Smooth muscle cell (in vitro differentiated cells): ENCODE data around the gene ST6GAL2. TPM values are rescaled to one million over a fixed set of nuclear protein-coding genes. Genes with fewer than 3 reads are reported as not detected.

Source experiments
- DNase-seq: peaks from one replicate; lab custom pipeline; 2025; ENCODE audit not compliant: unreplicated experiment; lab: John Stamatoyannopoulos, UW
- H2AFZ ChIP-seq: fragments of 200-600 bp; sonication (generic); 2 replicates; pipeline ENCODE4 v1.6.0; 2016; ENCODE audit warnings: antibody characterized with exemption, low read depth, mild to moderate bottlenecking
- H3F3A ChIP-seq: fragments of 200-600 bp; sonication (generic); 2 replicates; pipeline ENCODE4 v1.6.0; 2017; ENCODE audit warnings: antibody characterized with exemption, low read depth
- H3K27ac ChIP-seq: fragments of 200-600 bp; sonication (generic); 2 replicates; pipeline ENCODE4 v1.5.1; 2016; ENCODE audit warnings: low read depth, mild to moderate bottlenecking
- H3K27me3 ChIP-seq: fragments of 200-600 bp; sonication (generic); 2 replicates; pipeline ENCODE4 v1.6.1; 2016; ENCODE audit warnings: low read depth, mild to moderate bottlenecking
- H3K36me3 ChIP-seq: fragments of 200-600 bp; sonication (generic); 2 replicates; pipeline ENCODE4 v1.5.1; 2016; ENCODE audit warnings: low read depth
- H3K4me1 ChIP-seq: fragments of 200-600 bp; sonication (generic); 2 replicates; pipeline ENCODE4 v1.5.1; 2016; ENCODE audit warnings: low read depth
- H3K4me2 ChIP-seq: fragments of 200-600 bp; sonication (generic); 2 replicates; pipeline ENCODE4 v1.6.0; 2016; ENCODE audit warnings: mild to moderate bottlenecking
- H3K4me3 ChIP-seq: fragments of 200-600 bp; sonication (generic); 2 replicates; pipeline ENCODE4 v1.5.1; 2016; ENCODE audit warnings: mild to moderate bottlenecking
- H3K79me2 ChIP-seq: fragments of 200-600 bp; sonication (generic); 2 replicates; pipeline ENCODE4 v1.6.0; 2016; ENCODE audit warnings: low read depth, mild to moderate bottlenecking
- H3K9ac ChIP-seq: fragments of 200-600 bp; sonication (generic); 2 replicates; pipeline ENCODE4 v1.6.0; 2016; ENCODE audit warnings: low read depth
- H3K9me3 ChIP-seq: fragments of 200-600 bp; sonication (generic); replicated peaks from 2 replicates; pipeline ENCODE4 v1.5.1; 2016; ENCODE audit warnings: low read depth
- H4K20me1 ChIP-seq: fragments of 200-600 bp; sonication (generic); 2 replicates; pipeline ENCODE4 v1.6.0; 2016; ENCODE audit warnings: low read depth
- WGBS: methylation state at CpG from one replicate; pipeline ENCODE4 v1.1.7; 2016; ENCODE audit warnings: low lambda C conversion rate; 5-methylcytosine and 5-hydroxymethylcytosine counted together
- polyA plus RNA-seq: library from polyadenylated mRNA; unstranded; fragments of >200 nt; fragmentation: Nextera tagmentation; extraction: Ambion mirVana; gene quantifications from 2 replicates; pipeline ENCODE4 v1.2.1, GENCODE V29; 2016
- total RNA-seq: library from RNA; depleted of rRNA; stranded (reverse); fragments of >200 nt; gene quantifications from 2 replicates; pipeline ENCODE4 v1.2.3, GENCODE V29; 2014
- TF ChIP-seq, protein P1 (sequence below): fragments of 200-600 bp; sonication (generic); IDR thresholded peaks from 2 replicates; pipeline ENCODE4 v1.5.1; 2017; ENCODE audit warnings: borderline replicate concordance, mild to moderate bottlenecking, antibody characterized with exemption; ENCODE audit not compliant: insufficient read depth, poor library complexity, severe bottlenecking

ST6GAL2 gene
- total and polyA plus RNA-seq, 2 experiments from 2014 or later, result 42.5 to 64.6 TPM

DNA sequence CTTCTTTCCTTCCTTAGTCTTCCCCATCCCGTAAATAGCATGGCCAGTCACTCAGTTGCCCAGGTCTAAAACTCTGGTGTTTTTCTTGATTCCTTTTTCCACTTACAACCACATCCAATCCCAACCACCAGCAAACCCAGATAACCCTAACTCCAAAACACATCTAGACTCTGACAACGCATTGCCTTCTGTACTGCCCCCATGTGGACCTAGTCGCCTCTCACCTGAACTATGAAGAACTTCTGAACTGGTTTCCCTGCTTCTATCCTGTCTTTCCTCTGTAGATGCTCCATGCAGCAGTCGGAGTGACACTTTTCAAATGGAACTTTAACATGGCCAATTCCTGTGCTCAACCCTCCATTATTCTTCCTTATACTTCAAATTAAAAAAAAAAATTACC, 26.5 kb downstream of the ST6GAL2 start:
- Histone ChIP-seq H3K27ac (no peak overlapping the region), H3K79me2 (peaks cover 91% of the 10 kb centered on the region), H3K4me3 (no peak overlapping the region), H3F3A (no peaks in the 10 kb centered on the region), H3K27me3 (no peaks in the 10 kb centered on the region), H3K4me2 (no peak overlapping the region), H3K36me3 (no peaks in the 10 kb centered on the region), H3K4me1 (peaks cover 6% of the 10 kb centered on the region), H3K9me3 (no peaks in the 10 kb centered on the region), H4K20me1 (peaks cover 63% of the 10 kb centered on the region), H2AFZ (no peak overlapping the region), H3K9ac (no peak overlapping the region)
- 94% methylated on average over 4 of the region's 4 CpGs for WGBS
- TF ChIP-seq, protein P1, sequence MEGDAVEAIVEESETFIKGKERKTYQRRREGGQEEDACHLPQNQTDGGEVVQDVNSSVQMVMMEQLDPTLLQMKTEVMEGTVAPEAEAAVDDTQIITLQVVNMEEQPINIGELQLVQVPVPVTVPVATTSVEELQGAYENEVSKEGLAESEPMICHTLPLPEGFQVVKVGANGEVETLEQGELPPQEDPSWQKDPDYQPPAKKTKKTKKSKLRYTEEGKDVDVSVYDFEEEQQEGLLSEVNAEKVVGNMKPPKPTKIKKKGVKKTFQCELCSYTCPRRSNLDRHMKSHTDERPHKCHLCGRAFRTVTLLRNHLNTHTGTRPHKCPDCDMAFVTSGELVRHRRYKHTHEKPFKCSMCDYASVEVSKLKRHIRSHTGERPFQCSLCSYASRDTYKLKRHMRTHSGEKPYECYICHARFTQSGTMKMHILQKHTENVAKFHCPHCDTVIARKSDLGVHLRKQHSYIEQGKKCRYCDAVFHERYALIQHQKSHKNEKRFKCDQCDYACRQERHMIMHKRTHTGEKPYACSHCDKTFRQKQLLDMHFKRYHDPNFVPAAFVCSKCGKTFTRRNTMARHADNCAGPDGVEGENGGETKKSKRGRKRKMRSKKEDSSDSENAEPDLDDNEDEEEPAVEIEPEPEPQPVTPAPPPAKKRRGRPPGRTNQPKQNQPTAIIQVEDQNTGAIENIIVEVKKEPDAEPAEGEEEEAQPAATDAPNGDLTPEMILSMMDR, result no peak
- no peak for DNase-seq

DNA sequence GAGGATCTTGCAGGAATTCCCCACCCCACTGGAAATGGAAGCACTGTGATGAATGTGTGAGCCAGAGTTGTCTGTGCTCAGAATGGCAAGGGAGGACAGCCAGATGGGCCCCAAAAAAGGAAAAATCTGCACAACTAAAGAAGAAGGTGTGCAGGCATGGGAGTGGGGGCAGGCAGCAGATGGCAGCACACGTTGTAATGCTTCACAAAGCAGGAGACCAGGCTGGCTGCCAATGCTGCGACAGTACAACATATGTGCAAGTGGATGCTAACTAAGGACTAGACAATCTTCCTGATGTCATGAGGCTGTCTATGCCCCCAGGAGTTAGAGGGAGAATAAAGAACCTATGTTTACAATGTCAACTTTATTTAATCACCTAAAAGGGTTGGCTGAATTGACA, 27.2 kb downstream of the ST6GAL2 start:
- Histone ChIP-seq H2AFZ (no peak overlapping the region), H4K20me1 (peaks cover 61% of the 10 kb centered on the region), H3K4me3 (no peak overlapping the region), H3K9ac (no peak overlapping the region), H3K36me3 (no peaks in the 10 kb centered on the region), H3K4me1 (peaks cover 6% of the 10 kb centered on the region), H3K79me2 (peaks cover 90% of the 10 kb centered on the region), H3K27ac (no peak overlapping the region), H3K9me3 (no peaks in the 10 kb centered on the region), H3K27me3 (no peaks in the 10 kb centered on the region), H3F3A (no peaks in the 10 kb centered on the region), H3K4me2 (no peak overlapping the region)
- DNase-seq, result no peak
- 97% methylated on average over 2 of the region's 2 CpGs for WGBS
- TF ChIP-seq, protein P1, result no peak

DNA sequence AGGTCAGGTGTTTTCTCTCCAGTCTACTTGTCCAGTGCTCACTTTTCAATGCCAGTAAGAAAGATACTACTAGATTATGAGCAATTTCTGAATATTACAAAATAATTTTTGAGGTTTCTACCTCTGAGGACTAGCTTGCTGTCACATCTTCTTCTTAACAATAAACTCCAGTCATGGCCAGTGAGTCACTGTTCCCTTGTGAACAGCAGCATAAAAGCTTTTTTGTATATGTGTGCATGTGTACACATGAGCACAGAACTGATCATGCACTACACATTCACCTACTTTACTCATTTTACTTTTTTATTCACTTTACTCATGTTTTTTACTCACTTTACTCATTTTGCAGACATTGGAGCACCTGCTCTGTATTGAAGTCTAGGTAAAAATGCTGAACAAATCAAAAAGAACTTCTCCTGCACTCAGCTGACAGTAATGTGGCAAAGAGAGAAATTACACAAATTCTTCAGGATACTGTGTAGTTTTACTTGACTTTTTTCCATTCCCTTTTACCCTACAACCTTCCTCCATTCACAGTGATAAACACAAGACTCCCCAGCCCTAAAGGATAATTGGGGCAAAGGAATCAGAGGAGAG, 28.0 kb downstream of the ST6GAL2 start:
- Histone ChIP-seq H3K27ac (no peak overlapping the region), H3K27me3 (no peaks in the 10 kb centered on the region), H3K36me3 (no peaks in the 10 kb centered on the region), H3K4me3 (no peak overlapping the region), H3K79me2 (peaks cover 85% of the 10 kb centered on the region), H3K4me1 (peaks cover 6% of the 10 kb centered on the region), H3K4me2 (no peak overlapping the region), H2AFZ (no peak overlapping the region), H3K9ac (no peak overlapping the region), H3K9me3 (no peaks in the 10 kb centered on the region), H4K20me1 (peaks cover 61% of the 10 kb centered on the region), H3F3A (no peaks in the 10 kb centered on the region)
- TF ChIP-seq, protein P1, result no peak
- no peak for DNase-seq

DNA sequence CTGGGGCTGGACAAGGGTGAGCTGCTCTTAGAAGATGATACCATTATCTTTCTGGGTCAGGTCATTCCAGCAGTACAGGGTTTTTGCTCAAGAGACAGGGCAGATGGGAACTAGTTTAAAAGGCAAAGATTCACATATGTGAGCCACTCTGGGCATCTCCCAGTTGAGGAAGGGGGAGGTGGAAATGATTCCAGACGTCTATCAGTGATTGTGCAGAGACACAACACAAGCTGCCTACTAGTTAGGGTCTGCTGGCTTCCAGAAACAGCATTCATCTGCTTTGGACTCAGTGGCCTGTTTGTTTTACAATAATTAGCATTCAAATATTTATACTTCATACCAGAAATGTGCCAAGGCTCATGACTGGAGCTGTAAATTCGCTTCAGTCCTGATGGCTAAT, 32.3 kb downstream of the ST6GAL2 start:
- Histone ChIP-seq H3K4me3 (no peak overlapping the region), H3K4me1 (peaks cover 30% of the 10 kb centered on the region), H4K20me1 (peaks cover 73% of the 10 kb centered on the region), H3K27me3 (no peaks in the 10 kb centered on the region), H3K9me3 (no peaks in the 10 kb centered on the region), H2AFZ (no peak overlapping the region), H3K9ac (no peak overlapping the region), H3K36me3 (no peaks in the 10 kb centered on the region), H3F3A (no peaks in the 10 kb centered on the region), H3K27ac (no peak overlapping the region), H3K4me2 (no peak overlapping the region), H3K79me2 (peaks cover 63% of the 10 kb centered on the region)
- TF ChIP-seq, protein P1, result no peak
- WGBS, result 62% methylated on average over 2 of the region's 2 CpGs
- no peak for DNase-seq
